HepG2 (cell line): ENCODE results near the gene TEKT5. TPM values are rescaled to one million over a fixed set of nuclear protein-coding genes. Genes with fewer than 3 reads are reported as not detected.

Experiments used
- ATAD3A ChIP-seq: sonication (generic); formaldehyde crosslinking; IDR thresholded peaks from 2 replicates; pipeline ENCODE4 v1.4.0; 2020; ENCODE audit warnings: missing genetic modification reagents
- ATRX ChIP-seq: sonication (generic); formaldehyde crosslinking; IDR thresholded peaks from 2 replicates; pipeline ENCODE4 v1.4.0; 2020; ENCODE audit warnings: missing genetic modification reagents, borderline replicate concordance
- CTCF ChIP-seq: sonication (generic); formaldehyde crosslinking; IDR thresholded peaks from 2 replicates; pipeline ENCODE4 v1.5.0; 2020; ENCODE audit warnings: mild to moderate bottlenecking, missing genetic modification reagents, moderate library complexity
- EED ChIP-seq: sonication (generic); formaldehyde crosslinking; IDR thresholded peaks from 2 replicates; pipeline ENCODE4 v1.5.0; 2020; ENCODE audit warnings: mild to moderate bottlenecking, missing genetic modification reagents
- FOXP1 ChIP-seq, 2 experiments: fragments of 450-650 bp in 1 of 2; IDR thresholded peaks; 2 replicates each; pipeline ENCODE4 v1.6.1; 2017 to 2018; ENCODE audit warnings: antibody characterized with exemption in 1 of 2
- NFE2L1 ChIP-seq: sonication (generic); formaldehyde crosslinking; IDR thresholded peaks from 2 replicates; pipeline ENCODE4 v1.4.0; 2020; ENCODE audit warnings: missing genetic modification reagents, mild to moderate bottlenecking, borderline replicate concordance
- REPIN1 ChIP-seq: sonication (generic); formaldehyde crosslinking; IDR thresholded peaks from 2 replicates; pipeline ENCODE4 v1.8.0; 2022; ENCODE audit warnings: missing genetic modification reagents, low read depth, mild to moderate bottlenecking, borderline replicate concordance
- REST ChIP-seq, 2 experiments: IDR thresholded peaks; 2 replicates each; pipeline ENCODE4 v1.6.1; 2011 to 2012; ENCODE audit warnings: low read length in 2 of 2, borderline replicate concordance in 1 of 2, low read depth in 1 of 2, mild to moderate bottlenecking in 1 of 2, moderate library complexity in 1 of 2
- SIX4 ChIP-seq: sonication (generic); formaldehyde crosslinking; IDR thresholded peaks from 2 replicates; pipeline ENCODE4 v1.4.0; 2020; ENCODE audit warnings: missing genetic modification reagents
- SKI ChIP-seq: fragments of 450-650 bp; IDR thresholded peaks from one replicate; pipeline ENCODE4 v1.6.1; 2018; ENCODE audit warnings: mild to moderate bottlenecking; ENCODE audit not compliant: partially characterized antibody
- SMYD3 ChIP-seq: sonication (generic); formaldehyde crosslinking; IDR thresholded peaks from 2 replicates; pipeline ENCODE4 v1.8.1; 2023; ENCODE audit warnings: mild to moderate bottlenecking, missing genetic modification reagents
- SSRP1 ChIP-seq: IDR thresholded peaks from 2 replicates; pipeline ENCODE4 v1.6.1; 2016; ENCODE audit warnings: control low read depth
- TCF7 ChIP-seq: sonication (generic); IDR thresholded peaks from 2 replicates; pipeline ENCODE4 v1.6.1; 2016; ENCODE audit warnings: antibody characterized with exemption, low read depth
- TOE1 ChIP-seq: sonication (generic); formaldehyde crosslinking; IDR thresholded peaks from 2 replicates; pipeline ENCODE4 v1.4.0; 2020; ENCODE audit warnings: mild to moderate bottlenecking, missing genetic modification reagents
- ZBTB2 ChIP-seq: sonication (generic); formaldehyde crosslinking; IDR thresholded peaks from 2 replicates; pipeline ENCODE4 v1.8.0; 2022; ENCODE audit warnings: low read depth, missing genetic modification reagents
- ZBTB7A ChIP-seq: sonication (generic); formaldehyde crosslinking; IDR thresholded peaks from 2 replicates; pipeline ENCODE4 v1.8.0; 2022; ENCODE audit warnings: mild to moderate bottlenecking, missing genetic modification reagents
- ZFP41 ChIP-seq: sonication (generic); formaldehyde crosslinking; IDR thresholded peaks from 2 replicates; pipeline ENCODE4 v1.4.0; 2020; ENCODE audit warnings: mild to moderate bottlenecking, missing genetic modification reagents, borderline replicate concordance
- ZNF460 ChIP-seq: sonication (generic); formaldehyde crosslinking; IDR thresholded peaks from 2 replicates; pipeline ENCODE4 v1.5.1; 2020; ENCODE audit warnings: missing genetic modification reagents, mild to moderate bottlenecking, borderline replicate concordance
- ZNF597 ChIP-seq: sonication (generic); formaldehyde crosslinking; IDR thresholded peaks from 2 replicates; pipeline ENCODE4 v1.5.0; 2020; ENCODE audit warnings: missing genetic modification reagents
- ZNF747 ChIP-seq: sonication (generic); formaldehyde crosslinking; IDR thresholded peaks from 2 replicates; pipeline ENCODE4 v1.8.1; 2023; ENCODE audit warnings: missing genetic modification reagents, mild to moderate bottlenecking, borderline replicate concordance
- ZNF879 ChIP-seq: sonication (generic); formaldehyde crosslinking; IDR thresholded peaks from 2 replicates; pipeline ENCODE4 v1.8.1; 2023; ENCODE audit warnings: missing genetic modification reagents
- ZZZ3 ChIP-seq: sonication (generic); formaldehyde crosslinking; IDR thresholded peaks from 2 replicates; pipeline ENCODE4 v1.4.0; 2020; ENCODE audit warnings: missing genetic modification reagents, mild to moderate bottlenecking, borderline replicate concordance
- polyA plus RNA-seq, 8 experiments: library from polyadenylated mRNA; depleted of rRNA in 3 of 8; stranded (reverse) in 7 of 8; unstranded in 1 of 8; fragments of >200 nt; fragmentation: Illumina TruSeq in 4 of 8; extraction: Trizol in 4 of 8; gene quantifications; 2 replicates each; pipeline versions ENCODE4 v1.2.1 to v1.2.3, GENCODE V29; 2011 to 2016; ENCODE audit warnings: low read depth in 4 of 8, missing spikeins in 1 of 8, mixed read lengths in 1 of 8; ENCODE audit not compliant: insufficient read depth in 1 of 8
- total RNA-seq, 5 experiments: library from RNA; depleted of rRNA; stranded (reverse); fragments of >200 nt; fragmentation: Illumina TruSeq; extraction: Trizol; gene quantifications; 2 replicates each; pipeline ENCODE4 v1.2.3, GENCODE V29; 2016; ENCODE audit warnings: low read depth in 1 of 5

The TEKT5 gene
- total and polyA plus RNA-seq, 2 of the 13 experiments (the other 11 are each of a cell fraction or from before 2014, with no cell fraction given), result 0.16 TPM; not detected in 1

GRCh38 chr16:10578474-10579316, 116.0 kb downstream of the TEKT5 start (continued):
- no peak for TF ChIP-seq TOE1
- TF ChIP-seq ATAD3A, result no peak
- peak; percentile 35; the same call in 1 of the 2 replicates for TF ChIP-seq TCF7
- no peak for TF ChIP-seq ZBTB2 (CRISPR knock-in tag)
- TF ChIP-seq SIX4 (CRISPR knock-in tag), result no peak
- no peak for TF ChIP-seq ZFP41
- no peak for TF ChIP-seq ZZZ3
- TF ChIP-seq SSRP1, result no peak
- no peak for TF ChIP-seq ZNF879 (CRISPR knock-in tag)
- peak; percentile 7; the same call in 1 of the 2 replicates for TF ChIP-seq CTCF (CRISPR knock-in tag)
- no peak for TF ChIP-seq FOXP1 (IDR thresholded peaks at IDR 0.05)
- no peak; the same call in 1 of the 2 replicates for TF ChIP-seq FOXP1 (CRISPR knock-in tag; IDR thresholded peaks at IDR 0.05)
- no peak; a peak in 1 of 4 replicates for TF ChIP-seq REST (IDR thresholded peaks at IDR 0.05; ENCODE audit: borderline replicate concordance in 1 of 2, low read depth in 1 of 2, low read length in 2 of 2)
- TF ChIP-seq SMYD3 (CRISPR knock-in tag), result no peak
- TF ChIP-seq EED, result no peak
- 0 out of 2 replicates have a peak, but pooled peaks have one; percentile 43 for TF ChIP-seq ZBTB7A
- TF ChIP-seq NFE2L1 (CRISPR knock-in tag), result no peak
- TF ChIP-seq ZNF597, result no peak
- no peak for TF ChIP-seq ATRX (CRISPR knock-in tag)
- no peak; the same call in 1 of the 2 replicates for TF ChIP-seq REPIN1 (CRISPR knock-in tag)
- no peak for TF ChIP-seq ZNF460
- peak; percentile 52 for TF ChIP-seq SKI
- TF ChIP-seq ZNF747, result no peak
